Stimulated activated CD4-positive, alpha-beta T cell treated with anti-CD3 and anti-CD28 coated beads, Interleukin-4, amount 100 ng/mL, for 24 hours (primary cell): ENCODE results near the gene NXF3.
"Not testable (repeated sequence)": the region's sequence is repeated elsewhere in the genome, so short reads cannot be mapped to it uniquely, and the experiment has no call there.

Experiments
- DNase-seq: peaks from one replicate; pipeline ENCODE4 v3.0.0-alpha.2; 2020

NXF3 gene, protein sequence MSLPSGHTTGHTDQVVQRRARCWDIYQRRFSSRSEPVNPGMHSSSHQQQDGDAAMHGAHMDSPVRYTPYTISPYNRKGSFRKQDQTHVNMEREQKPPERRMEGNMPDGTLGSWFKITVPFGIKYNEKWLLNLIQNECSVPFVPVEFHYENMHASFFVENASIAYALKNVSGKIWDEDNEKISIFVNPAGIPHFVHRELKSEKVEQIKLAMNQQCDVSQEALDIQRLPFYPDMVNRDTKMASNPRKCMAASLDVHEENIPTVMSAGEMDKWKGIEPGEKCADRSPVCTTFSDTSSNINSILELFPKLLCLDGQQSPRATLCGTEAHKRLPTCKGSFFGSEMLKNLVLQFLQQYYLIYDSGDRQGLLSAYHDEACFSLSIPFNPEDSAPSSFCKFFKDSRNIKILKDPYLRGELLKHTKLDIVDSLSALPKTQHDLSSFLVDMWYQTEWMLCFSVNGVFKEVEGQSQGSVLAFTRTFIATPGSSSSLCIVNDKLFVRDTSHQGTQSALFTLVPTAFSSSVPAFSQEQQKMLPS

DNA sequence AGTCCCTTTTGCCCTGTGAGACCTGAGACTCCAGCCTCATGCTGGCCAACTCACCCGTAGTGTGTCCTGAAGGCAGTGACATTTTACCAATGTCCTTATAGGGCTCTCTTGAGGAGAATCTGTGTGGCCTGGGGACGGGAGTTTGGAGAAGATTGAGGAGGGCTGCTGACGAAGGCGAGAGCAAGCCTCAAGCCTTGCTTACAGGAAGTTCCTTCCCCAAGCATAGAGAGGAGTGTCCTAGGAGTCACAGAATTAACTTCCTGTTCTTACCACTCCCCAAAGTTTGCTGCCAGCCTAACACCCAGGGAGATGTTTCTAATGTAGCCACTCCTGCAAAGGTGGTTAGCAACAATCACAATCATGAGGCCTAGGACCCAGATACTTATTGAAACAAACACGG, at the start of gene NXF3:
Gene NXF3, minus strand, starts transcription at position 202 of the 400 bp plus-strand sequence. Its CDS starts 120 bp downstream, at position 82.
- DNase-seq: no peak

DNA sequence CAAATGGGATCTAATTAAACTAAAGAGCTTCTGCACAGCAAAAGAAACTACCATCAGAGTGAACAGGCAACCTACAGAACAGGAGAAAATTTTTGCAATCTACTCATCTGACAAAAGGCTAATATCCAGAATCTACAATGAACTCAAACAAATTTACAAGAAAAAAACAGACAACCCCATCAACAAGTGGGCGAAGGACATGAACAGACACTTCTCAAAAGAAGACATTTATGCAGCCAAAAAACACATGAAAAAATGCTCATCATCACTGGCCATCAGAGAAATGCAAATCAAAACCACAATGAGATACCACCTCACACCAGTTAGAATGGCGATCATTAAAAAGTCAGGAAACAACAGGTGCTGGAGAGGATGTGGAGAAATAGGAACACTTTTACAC, 43.6 kb upstream of the NXF3 start:
- not testable (repeated sequence) for DNase-seq

DNA sequence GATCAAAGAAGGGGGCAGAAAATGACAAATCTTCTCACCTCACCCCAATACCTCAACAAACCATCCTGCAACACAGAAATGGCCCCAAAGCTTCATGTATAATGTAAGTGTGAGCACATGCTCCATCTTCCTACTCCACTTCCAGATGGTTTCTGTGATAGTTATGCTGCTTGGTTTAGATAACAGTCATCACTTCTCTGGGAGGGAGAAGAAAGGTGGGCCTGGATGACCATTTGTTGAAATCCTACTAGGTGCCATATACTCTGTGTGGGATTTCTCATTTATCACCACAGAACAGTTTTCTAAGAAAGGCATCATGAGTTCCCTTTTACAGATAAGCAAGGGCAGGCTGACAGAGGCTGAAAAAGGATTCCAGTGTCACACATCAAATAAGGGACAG, 31.3 kb upstream of the NXF3 start:
- no peak for DNase-seq

DNA sequence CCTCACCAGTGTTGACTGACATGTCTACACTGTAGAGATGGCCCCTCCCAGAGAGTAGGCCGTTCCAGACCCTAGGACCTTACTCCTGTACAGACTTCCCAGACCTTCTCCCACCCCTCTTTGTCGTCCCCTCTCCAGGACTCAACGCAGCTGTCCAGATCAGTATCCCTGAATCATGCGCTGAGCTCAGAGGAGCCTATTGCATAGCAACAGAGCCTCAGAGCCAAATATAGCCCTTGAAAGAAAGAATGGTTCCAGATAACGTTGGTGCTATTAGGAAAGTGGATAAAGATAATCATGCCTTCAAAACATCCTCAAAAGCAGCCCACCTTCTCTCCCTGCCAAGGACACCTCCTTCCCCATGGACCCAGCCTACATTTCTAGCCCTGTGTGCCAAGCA, 27.8 kb upstream of the NXF3 start:
- no peak for DNase-seq

DNA sequence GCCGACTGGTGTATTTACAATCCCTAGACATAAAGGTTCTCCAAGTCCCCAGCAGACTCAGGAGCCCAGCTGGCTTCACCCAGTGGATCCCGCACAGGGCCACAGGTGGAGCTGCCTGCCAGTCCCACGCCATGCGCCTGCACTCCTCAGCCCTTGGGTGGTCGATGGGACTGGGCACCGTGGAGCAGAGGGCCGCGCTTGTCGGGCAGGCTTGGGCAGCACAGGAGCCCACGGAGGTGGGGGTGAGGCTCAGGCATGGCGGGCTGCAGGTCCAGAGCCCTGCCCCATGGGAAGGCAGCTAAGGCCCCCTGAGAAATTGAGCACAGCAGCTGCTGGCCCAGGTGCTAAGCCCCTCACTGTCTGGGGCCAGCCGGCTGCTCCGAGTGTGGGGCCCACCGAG, 24.0 kb upstream of the NXF3 start:
- DNase-seq: not testable (repeated sequence)

DNA sequence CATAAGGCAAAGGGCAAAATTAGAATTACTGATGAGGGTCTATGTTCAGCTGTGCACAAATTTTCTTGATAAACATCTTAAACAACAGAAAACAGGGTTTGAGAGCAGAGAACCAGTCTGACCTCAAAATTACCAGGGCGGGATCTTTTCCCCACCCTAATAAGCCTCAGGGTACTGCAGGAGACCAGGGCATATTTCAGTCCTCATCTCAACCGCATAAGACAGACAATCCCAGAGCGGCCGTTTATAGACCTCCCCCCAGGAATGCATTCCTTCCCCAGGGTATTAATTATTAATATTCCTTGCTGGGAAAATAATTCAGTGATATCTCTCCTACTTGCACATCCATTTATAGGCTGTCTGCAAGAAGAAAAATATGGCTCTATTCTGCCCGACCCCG, 16.6 kb upstream of the NXF3 start:
- DNase-seq: not testable (repeated sequence)

DNA sequence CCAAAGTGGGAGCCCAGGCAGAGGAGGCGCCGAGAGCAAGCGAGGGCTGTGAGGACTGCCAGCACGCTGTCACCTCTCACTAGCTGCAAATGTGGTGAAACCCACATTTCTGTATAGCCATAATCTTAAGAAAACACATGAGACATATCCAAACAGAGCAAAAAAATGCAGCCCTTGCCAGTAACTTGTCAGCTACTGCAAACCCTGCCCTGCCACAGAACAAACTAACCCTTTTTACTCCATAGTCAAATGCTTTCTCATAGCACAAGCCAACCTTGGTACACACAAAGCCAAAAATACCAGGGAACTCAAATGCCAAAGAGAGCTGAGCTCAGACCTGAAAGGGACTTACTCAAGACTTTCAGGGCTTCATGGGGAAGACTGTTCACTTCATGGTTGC, 14.9 kb upstream of the NXF3 start:
- DNase-seq: no peak

DNA sequence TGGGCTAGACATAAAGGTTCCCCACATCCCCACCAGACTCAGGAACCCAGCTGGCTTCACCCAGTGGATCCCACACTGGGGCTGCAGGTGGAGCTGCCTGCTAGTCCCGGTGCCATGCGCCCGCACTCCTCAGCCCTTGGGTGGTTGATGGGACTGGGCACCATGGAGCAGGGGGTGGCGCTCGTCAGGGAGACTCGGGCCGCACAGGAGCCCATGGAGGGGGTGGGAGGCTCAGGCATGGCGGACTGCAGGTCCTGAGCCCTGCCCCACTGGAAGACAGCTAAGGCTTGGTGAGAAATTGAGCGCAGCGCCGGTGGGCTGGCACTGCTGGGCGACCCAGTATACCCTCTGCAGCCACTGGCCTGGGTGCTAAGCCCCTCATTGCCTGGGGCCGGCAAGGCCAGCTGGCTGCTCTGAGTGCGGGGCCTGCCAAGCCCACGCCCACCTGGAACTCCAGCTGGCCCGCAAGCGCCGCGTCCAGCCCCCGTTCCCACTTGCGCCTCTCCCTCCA, 14.3 kb upstream of the NXF3 start:
- DNase-seq: not testable (repeated sequence)

DNA sequence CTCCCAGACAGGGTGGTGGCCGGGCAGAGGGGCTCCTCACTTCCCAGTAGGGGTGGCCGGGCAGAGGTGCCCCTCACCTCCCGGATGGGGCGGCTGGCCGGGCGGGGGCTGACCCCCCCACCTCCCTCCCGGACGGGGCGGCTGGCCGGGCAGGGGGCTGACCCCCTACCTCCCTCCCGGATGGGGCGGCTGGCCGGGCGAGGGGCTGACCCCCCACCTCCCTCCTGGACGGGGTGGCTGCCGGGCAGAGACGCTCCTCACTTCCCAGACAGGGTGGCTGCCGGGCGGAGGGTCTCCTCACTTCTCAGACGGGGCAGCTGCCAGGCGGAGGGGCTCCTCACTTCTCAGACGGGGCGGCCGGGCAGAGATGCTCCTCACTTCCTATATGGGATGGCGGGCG, 11.4 kb upstream of the NXF3 start:
- DNase-seq: not testable (repeated sequence)

DNA sequence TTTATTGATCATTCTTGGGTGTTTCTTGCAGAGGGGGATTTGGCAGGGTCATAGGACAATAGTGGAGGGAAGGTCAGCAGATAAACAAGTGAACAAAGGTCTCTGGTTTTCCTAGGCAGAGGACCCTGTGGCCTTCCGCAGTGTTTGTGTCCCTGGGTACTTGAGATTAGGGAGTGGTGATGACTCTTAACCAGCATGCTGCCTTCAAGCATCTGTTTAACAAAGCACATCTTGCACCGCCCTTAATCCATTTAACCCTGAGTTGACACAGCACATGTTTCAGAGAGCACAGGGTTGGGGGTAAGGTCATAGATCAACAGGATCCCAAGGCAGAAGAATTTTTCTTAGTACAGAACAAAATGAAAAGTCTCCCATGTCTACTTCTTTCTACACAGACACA, 10.9 kb upstream of the NXF3 start:
- not testable (repeated sequence) for DNase-seq

DNA sequence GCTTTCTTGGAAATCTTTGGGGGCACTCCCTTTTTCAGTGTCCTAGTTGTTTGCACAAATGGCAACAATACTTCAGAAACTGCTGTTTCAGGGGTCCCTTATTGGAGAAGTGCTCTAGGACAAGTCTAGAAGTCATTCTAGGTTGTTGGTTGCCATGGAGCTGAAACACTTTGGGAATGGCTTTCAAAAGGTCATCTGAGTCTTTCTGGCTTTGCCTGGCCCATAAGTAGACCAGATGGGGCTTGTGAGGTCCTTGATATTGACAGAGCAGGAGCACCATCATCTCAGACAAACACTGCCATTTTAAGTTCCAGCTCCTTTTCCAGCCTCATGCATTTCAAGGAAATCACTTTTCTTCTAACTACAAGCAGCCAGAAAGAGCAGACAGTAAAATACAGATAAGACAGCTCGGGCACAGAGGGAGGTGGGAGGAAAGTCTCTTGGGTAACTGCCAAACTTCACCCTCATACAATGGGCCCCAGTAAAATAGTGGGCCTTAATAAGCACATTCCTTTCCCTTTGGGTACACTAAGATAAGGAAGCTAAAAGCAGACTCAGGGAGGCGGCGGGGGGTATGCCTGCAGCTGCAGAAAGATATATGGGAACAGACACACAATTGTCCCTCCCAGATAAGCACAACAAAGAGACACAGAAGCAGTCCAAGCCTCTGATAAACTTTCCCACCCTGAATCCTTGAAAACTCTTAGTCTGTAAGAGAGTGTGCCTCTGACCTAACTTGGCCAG, 8.5 kb upstream of the NXF3 start:
- DNase-seq: no peak

DNA sequence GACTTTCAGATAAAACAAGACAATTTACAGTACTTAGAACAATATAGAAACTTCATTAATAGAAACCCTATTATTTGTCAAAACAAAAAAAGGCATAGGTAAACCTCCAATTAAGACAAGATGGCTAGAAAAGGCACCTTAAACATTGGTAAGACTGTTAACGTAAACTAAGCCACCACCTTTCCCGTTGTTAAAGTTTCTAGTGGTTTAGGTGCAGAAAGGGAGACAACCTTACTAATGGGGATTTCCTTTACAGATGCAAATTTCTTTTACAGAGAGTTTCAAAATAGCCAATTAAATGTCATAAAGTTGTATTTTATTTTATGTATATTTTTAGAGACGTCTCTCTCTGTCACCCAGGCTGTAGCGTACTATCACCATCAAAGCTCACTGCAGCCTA, 7.5 kb upstream of the NXF3 start:
- no peak for DNase-seq

DNA sequence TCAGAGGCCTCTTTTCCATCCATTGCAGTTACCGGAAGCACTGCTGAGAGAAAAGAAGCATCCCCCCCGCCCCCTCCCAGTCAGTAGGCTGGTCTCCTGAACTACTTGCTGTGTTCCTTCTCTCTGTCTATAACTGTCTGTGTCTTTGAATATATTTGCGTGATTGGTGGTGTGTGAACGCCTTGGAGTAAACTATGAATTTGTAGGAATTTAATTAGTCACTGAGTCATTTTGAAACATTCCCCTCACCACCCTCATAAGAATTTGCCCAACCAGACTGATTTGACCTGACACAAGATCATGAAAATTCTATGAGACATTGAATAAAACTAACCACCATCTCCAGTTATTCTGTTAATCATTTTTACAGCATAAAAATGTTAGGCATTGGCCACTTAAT, 6.7 kb upstream of the NXF3 start:
- DNase-seq: no peak

DNA sequence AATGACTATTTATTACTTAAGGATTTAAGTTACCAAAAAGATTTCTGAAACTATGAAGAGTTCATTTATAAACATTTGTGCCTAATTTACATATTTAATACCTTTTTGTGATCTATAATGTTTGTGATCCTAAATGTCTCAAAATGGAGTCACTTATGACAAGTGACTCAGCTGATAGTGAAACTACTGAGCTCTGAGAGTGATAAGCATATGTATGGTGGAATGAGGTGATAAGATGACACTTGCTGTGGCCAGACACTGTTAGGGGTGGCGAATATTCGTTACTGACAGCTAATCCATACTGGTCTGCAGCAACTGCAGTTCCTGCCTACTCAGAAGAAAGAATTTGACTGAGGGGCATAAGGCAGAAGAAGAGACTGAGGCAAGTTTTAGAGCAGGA, 5.5 kb upstream of the NXF3 start:
- DNase-seq: no peak

DNA sequence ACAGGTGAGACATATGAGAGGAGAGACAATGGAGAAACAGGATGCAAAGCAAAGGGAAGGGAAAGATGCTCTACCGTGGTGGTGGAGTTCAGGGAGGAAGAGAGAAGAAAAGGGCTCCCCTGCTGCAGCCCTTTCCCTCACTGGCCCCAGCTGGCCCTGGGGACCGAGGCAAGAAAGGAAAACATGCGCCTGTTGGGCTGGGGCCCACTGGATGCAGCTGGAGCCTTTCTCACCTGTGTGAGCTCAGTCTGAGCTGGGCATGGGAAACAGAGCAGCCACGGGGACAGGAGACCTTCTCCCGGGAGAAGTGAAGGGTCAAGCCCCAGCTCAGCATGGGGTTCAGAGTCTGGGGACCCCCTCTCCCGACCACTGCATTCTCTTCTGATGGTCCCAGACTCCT, 11.9 kb downstream of the NXF3 start:
- no peak for DNase-seq

DNA sequence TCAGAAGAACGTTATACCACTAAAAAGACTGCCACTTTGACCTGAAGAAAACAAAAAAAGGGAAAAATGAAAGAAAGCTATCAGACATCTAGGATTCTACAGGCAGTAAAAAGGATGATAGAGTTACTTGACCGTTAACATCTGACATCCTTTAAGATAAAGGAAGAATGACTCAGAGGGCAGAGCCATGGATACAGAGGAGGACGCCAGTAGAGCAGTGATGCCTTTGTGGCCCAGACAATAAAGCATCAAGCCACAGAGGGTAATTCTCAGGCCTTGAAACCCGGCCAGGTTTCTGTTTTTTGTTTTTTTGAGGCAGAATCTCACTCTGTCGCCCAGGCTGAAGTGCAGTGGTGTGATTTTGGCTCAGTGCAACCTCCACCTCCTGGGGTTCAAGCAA, 19.5 kb downstream of the NXF3 start:
- DNase-seq: no peak

DNA sequence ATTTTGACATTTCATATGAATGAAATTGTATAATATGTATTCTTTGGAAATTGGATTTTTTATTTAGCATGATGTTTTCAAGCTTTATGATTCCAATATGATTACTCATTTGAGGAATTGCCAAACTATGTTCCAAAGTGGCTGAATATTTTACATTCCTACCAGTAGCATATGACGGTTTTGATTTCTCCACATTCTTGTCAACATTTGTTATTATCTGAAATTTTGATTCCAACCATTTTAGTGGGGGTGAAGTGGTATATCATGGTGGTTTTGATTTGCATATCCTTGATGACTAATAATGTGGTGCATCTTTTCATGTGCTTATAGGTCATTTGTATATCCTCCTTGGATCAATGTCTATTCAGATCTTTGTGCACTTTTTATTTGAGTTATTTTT, 26.3 kb downstream of the NXF3 start:
- DNase-seq: no peak

DNA sequence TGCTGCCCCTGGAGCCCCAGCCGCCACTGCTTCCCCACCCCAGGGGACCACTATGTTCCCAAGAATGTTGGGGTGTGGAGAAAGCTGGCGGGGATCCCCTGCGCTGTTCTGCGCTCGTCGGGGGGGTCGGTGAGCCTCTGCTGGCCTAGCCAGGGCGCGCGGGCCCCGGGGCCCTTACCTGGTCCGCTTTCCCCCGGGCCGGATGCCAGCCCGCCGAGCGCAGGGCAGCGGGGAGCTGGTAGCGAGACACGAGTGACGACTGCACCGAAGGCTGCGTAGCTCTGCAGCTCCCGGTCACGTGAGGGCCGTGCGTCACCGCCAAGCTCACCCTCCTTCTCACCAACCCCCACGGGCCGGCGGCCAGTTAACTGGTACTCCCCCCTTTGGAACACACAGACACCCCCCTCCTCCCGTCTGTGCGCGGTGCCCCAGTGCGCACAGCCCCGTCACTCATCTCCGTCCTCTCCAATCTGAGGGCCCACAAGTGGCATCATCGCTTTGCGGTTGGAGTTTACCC, 29.0 kb downstream of the NXF3 start, which contains the start of gene BEX1:
Gene BEX1, minus strand, starts transcription at position 254 of the 517 bp plus-strand sequence. CDS start 897 bp downstream, outside the sequence.
- DNase-seq: peak; percentile 8

DNA sequence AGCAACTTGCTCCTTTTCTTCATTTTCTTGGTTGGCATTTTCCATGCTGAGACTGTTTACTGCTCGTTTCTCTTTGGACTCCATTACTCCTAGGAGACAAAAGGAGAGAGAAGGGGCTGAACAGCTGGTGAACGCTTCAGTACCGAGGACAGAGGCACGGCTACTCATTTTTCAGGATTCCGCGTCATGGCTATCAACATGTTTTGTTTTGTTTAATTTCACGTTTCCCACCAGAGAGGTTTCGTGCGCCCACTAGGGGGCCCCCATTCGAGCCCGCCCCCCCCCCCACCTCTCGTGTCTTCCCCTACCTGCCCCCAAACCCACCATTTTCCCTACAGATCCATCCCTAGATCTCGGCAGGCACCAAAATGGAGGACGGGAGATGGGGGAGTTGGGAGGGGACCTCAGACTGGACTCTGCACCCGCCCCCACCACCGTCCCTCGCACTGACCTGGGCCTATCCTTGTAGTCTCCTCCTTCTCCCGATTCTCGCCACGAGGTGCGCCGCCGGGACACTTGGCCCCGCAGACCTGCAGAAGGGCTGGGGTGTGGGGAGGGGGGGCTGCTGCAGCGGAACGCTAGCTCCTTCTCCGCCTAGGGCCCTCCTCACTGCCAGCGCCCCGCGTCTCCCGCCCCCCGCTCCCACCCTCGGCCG, 29.6 kb downstream of the NXF3 start:
- DNase-seq: no peak

DNA sequence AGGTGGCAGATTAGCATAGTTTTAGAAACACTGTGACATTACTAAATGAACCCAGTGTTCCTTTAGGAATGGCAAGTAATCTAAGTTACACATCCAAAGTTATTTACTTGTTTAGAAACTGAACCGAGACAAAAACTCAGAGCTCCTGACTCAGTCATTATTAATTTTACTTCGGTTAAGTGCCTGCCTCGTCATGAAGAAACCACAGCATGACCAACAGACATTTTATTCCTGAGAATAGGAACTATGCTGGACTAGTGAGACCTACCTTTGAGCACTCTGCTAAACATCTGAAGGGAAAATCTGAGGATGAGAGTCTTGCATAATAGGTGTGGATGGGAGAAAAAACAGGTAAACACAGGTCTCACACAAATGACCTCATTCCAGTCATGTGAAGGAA, 31.5 kb downstream of the NXF3 start:
- no peak for DNase-seq

DNA sequence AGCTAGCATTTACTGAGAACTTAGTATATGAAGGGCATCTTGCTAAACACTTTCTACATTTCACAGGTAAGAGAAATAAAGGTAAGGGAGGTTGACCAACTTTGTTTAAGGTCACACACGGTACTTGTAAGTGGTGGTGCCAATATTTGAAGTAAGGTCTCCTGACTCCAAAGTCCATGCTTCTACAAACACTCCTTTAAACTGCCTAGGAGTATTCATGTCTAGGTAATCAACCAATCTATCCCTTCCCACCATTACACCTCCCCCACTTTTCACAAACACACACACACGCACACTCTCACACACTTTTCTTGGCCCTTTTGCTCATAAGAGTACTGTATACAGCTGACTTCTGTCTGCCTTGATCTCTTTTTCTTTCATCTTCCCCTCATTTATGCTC, 36.0 kb downstream of the NXF3 start:
- DNase-seq: no peak

DNA sequence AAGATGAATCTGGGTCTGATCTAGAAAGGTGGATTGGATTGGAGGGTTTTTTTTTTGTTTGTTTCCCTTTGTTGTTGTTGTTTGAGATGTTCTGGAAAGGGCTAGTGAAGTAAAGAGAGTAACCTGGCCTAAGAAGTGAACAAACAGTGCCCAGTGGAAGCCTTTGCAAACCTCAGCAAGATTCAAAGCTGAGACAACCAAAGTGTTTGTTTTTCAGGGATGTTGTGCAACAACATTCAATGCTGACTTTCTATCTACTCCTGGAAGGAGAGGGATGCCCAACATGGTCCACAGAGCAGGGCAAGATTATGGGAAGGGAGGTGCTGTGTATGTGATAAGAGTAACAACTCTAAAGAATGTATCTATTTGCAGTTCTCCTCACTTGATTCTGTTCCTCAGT, 40.3 kb downstream of the NXF3 start:
- no peak for DNase-seq

DNA sequence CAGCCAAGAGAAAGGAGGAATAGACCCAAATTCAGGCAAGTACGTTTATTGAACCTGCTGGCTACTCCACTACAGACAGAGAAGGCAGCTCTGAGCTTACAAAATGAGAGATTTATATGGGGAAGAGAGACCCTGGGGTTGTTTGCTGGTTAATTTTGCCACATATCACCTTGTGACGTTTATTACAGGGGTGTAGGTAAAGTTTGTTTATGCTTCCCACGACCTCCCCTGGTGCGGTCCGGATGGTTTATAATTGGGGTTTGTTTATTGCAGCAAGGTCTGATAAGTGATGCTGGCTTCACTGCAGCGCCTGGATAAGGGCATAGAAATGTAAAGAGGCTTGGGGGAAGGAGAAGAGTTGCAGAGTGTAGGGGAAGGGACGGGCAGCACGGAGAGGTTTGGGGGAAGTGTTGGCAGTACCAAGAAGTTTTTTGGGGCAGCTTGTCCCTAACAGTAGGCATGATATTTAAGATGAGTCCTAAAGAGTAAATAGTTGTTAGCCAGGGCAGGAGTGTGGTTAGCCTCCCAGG, 41.6 kb downstream of the NXF3 start:
- no peak for DNase-seq
